Erythroblast (primary cell): Measurements from ENCODE around the gene SLC9A2.

Experiments used
- GATA1 ChIP-seq: IDR thresholded peaks from 2 replicates; pipeline ENCODE4 v1.6.1; 2011; ENCODE audit warnings: low read depth, mild to moderate bottlenecking, control low read depth, low read length, moderate library complexity
- POLR2A ChIP-seq: IDR thresholded peaks from 2 replicates; pipeline ENCODE4 v1.6.1; 2011; ENCODE audit warnings: mild to moderate bottlenecking, low read length

GRCh38 chr2:102686479-102687439 lies 67.4 kb downstream of the SLC9A2 start:
- no peak for TF ChIP-seq POLR2A
- no peak for TF ChIP-seq GATA1
